ENCODE measurements around the gene UST. TPM values are rescaled to one million over a fixed set of nuclear protein-coding genes. Genes with fewer than 3 reads are reported as not detected.

The UST gene
- total RNA-seq, 1 donor from 2014 or later = 23.2 TPM

DNA sequence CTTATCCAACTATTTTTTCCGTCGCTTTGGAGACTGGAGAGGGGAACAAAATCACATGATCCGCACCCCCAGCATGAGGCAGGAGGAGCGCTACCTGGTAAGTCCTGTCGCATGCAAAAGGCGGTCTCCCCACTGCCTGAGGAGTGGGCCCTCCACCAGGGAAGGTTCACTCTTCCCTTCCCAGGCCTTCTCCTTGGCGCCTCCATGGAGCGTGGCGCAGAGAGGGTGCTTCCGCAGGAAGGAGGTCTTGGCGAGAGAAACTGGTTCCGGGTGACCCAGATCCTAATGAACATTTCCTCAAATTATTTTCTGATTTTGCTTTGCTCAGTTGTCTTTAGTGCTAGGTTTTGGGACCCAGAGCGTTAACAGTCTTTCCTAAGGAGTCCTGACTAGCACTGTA is 217.6 kb downstream of the UST start:
- peaks cover 10% of the 10 kb centered on the region for H3K36me3 Mint-ChIP-seq (ENCODE audit: low read depth, unreplicated experiment)
- H3K4me3 Mint-ChIP-seq (ENCODE audit: unreplicated experiment) = no peak overlapping the region
- TF ChIP-seq, protein P1, sequence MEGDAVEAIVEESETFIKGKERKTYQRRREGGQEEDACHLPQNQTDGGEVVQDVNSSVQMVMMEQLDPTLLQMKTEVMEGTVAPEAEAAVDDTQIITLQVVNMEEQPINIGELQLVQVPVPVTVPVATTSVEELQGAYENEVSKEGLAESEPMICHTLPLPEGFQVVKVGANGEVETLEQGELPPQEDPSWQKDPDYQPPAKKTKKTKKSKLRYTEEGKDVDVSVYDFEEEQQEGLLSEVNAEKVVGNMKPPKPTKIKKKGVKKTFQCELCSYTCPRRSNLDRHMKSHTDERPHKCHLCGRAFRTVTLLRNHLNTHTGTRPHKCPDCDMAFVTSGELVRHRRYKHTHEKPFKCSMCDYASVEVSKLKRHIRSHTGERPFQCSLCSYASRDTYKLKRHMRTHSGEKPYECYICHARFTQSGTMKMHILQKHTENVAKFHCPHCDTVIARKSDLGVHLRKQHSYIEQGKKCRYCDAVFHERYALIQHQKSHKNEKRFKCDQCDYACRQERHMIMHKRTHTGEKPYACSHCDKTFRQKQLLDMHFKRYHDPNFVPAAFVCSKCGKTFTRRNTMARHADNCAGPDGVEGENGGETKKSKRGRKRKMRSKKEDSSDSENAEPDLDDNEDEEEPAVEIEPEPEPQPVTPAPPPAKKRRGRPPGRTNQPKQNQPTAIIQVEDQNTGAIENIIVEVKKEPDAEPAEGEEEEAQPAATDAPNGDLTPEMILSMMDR (IDR thresholded peaks at IDR 0.05; ENCODE audit: unreplicated experiment) = no peak
- no peaks in the 10 kb centered on the region for H3K9me3 Mint-ChIP-seq (ENCODE audit: unreplicated experiment)
- H3K27ac Mint-ChIP-seq (ENCODE audit: unreplicated experiment) = no peak overlapping the region
- no peak for DNase-seq (ENCODE audit: low spot score)
- peaks cover 1% of the 10 kb centered on the region for H3K27me3 Mint-ChIP-seq (ENCODE audit: unreplicated experiment)
- no peaks in the 10 kb centered on the region for H3K4me1 Mint-ChIP-seq (ENCODE audit: unreplicated experiment)

DNA sequence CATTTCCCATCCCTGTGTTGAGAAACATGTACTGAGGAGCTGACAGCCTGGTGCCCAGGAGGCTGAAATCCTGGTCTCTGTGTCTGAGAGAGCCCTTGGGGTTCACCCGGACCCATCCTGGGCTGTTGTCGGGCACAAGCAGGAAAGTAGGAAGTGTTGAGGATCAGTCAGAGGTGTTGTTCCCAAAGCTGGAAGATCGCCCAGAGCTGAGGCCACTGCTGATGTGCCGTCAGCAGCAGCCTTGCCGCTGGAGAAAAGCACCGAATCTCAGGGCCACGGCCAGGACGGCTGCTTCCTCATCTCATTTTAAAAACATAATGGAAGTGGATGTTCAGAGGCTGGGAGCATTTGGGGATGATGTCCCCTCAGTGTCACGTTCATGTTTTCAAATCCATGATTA is 218.5 kb downstream of the UST start:
- Mint-ChIP-seq H3K27me3 (ENCODE audit: unreplicated experiment) (no peaks in the 10 kb centered on the region), H3K4me3 (ENCODE audit: unreplicated experiment) (no peak overlapping the region), H3K4me1 (ENCODE audit: unreplicated experiment) (no peaks in the 10 kb centered on the region), H3K36me3 (ENCODE audit: low read depth, unreplicated experiment) (peaks cover 10% of the 10 kb centered on the region), H3K27ac (ENCODE audit: unreplicated experiment) (no peak overlapping the region), H3K9me3 (ENCODE audit: unreplicated experiment) (no peaks in the 10 kb centered on the region)
- DNase-seq (ENCODE audit: low spot score) = no peak
- TF ChIP-seq, protein P1 (IDR thresholded peaks at IDR 0.05; ENCODE audit: unreplicated experiment) = no peak

DNA sequence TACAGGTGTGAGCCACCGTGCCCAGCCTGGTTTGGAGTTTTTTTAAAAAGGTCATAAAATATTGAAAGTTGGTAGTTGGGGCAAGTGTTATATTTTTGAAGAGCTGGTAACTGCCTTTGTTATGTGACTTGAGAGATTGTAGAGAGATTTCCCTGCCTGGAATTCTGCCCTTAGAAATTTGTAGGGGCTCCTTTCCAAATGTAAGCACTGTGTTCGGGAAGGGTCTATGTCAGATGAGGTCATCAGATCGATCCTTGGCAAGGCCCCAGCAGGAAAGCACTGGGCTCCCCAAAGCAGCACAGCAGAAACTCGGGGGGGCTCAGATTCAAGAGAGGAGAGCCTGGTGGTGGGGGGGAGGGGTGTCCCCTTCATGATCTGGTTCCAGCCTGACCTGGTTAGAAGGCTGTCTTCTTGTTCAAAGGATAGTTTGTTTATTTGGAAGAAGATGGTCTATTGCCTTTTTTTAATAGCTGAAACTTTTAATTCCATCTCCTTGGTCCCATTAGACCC is 220.2 kb downstream of the UST start:
- H3K9me3 Mint-ChIP-seq (ENCODE audit: unreplicated experiment) = no peaks in the 10 kb centered on the region
- peaks cover 5% of the 10 kb centered on the region for H3K4me1 Mint-ChIP-seq (ENCODE audit: unreplicated experiment)
- TF ChIP-seq, protein P1 (IDR thresholded peaks at IDR 0.05; ENCODE audit: unreplicated experiment) = no peak
- H3K27ac Mint-ChIP-seq (ENCODE audit: unreplicated experiment) = no peak overlapping the region
- DNase-seq (ENCODE audit: low spot score) = no peak
- peaks cover 10% of the 10 kb centered on the region for H3K36me3 Mint-ChIP-seq (ENCODE audit: low read depth, unreplicated experiment)
- H3K4me3 Mint-ChIP-seq (ENCODE audit: unreplicated experiment) = no peak overlapping the region
- peaks cover under 1% of the 10 kb centered on the region for H3K27me3 Mint-ChIP-seq (ENCODE audit: unreplicated experiment)

DNA sequence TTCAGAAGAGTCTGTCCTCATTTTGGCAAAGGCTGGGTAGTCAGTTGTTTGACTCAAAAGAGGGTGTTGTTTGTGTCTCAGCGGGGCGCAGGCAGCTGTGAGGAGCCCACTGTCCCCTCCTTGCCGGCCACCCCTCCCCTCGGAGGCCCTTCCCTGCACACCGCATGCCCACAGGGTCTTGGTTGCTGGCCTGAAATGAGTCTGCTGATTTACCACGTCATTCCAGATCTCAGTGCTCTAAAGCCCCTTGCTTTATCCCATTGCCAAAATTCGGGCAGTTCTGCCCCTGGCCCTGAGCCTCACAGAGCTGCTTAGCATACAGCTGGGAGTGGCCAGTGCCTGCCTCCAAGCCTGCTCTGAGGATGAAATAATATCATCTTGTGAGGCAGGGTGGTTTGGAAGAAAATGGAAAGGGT is 220.7 kb downstream of the UST start:
- DNase-seq (ENCODE audit: low spot score) = no peak
- TF ChIP-seq, protein P1 (IDR thresholded peaks at IDR 0.05; ENCODE audit: unreplicated experiment) = no peak
- H3K9me3 Mint-ChIP-seq (ENCODE audit: unreplicated experiment) = no peaks in the 10 kb centered on the region
- no peak overlapping the region for H3K27ac Mint-ChIP-seq (ENCODE audit: unreplicated experiment)
- H3K36me3 Mint-ChIP-seq (ENCODE audit: low read depth, unreplicated experiment) = peaks cover 9% of the 10 kb centered on the region
- peaks cover 3% of the 10 kb centered on the region for H3K27me3 Mint-ChIP-seq (ENCODE audit: unreplicated experiment)
- no peak overlapping the region for H3K4me3 Mint-ChIP-seq (ENCODE audit: unreplicated experiment)
- peaks cover 7% of the 10 kb centered on the region for H3K4me1 Mint-ChIP-seq (ENCODE audit: unreplicated experiment)

DNA sequence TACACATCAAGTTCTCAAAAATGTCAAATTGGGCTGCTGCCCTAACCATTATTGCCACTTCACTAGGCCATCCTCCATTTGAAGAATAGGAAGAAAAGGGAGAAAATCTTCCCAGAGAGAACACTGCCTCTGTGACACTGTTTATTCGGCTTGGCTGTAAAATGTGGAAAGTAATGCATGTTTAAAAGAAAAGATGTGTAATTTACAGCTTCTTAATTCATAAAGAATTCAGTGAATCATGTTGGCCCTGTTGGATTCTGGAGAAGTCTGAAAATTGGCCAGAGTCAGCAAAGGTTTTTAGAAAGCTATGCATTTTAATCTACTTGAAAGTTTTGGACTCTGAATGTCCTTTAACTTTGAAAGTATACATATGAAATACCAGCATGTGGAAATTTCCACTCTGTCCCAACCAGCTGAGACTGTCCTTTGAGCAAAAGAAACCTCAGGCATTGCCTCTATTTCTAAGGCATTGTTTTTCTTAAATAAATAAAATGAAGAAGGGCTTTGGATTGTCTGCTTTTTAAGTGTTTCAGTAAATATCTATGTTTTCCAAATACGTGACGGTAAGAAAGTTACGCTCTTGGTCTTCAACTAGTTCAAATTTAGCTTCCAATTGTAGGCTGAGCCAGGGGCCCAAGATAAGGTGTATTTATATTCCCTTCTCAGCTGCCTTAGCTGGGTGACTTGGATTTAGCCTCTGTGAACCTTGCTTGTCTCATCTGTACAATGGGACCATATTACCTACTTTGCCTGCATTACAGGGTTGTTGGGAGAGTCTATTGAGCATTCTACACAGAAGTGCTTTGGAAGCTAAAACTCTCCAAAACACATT is 222.2 kb downstream of the UST start:
- Mint-ChIP-seq H3K27ac (ENCODE audit: unreplicated experiment) (no peak overlapping the region), H3K4me3 (ENCODE audit: unreplicated experiment) (no peak overlapping the region), H3K27me3 (ENCODE audit: unreplicated experiment) (peaks cover 3% of the 10 kb centered on the region), H3K4me1 (ENCODE audit: unreplicated experiment) (peaks cover 7% of the 10 kb centered on the region), H3K36me3 (ENCODE audit: low read depth, unreplicated experiment) (peaks cover 5% of the 10 kb centered on the region), H3K9me3 (ENCODE audit: unreplicated experiment) (no peaks in the 10 kb centered on the region)
- TF ChIP-seq, protein P1 (IDR thresholded peaks at IDR 0.05; ENCODE audit: unreplicated experiment) = no peak
- DNase-seq (ENCODE audit: low spot score) = no peak
